Epithelial cell of esophagus (primary cell): ENCODE data around the gene KHDRBS2.
A peak's percentile ranks its signal among the peaks of the same experiment; 100 is the strongest.

Source experiments
- DNase-seq: peaks from one replicate; pipeline ENCODE4 v3.0.0; 2010; ENCODE audit warnings: low read depth
- H3K4me3 ChIP-seq: 2 replicates; pipeline ENCODE4 v1.5.1; 2011; ENCODE audit warnings: mild to moderate bottlenecking, low read length, control low read depth
- CTCF ChIP-seq: IDR thresholded peaks from 2 replicates; pipeline ENCODE4 v1.5.1; 2011; ENCODE audit warnings: low read depth, mild to moderate bottlenecking, low read length, control low read depth, inconsistent platforms; ENCODE audit not compliant: insufficient read depth; ENCODE audit errors: missing control alignments

KHDRBS2 gene

GRCh38 chr6:61857541-61857940 lies 428.5 kb downstream of the KHDRBS2 start:
- TF ChIP-seq CTCF: no peak
- H3K4me3 ChIP-seq: no peak overlapping the region
- DNase-seq: no peak

GRCh38 chr6:61841958-61842357 lies 444.1 kb downstream of the KHDRBS2 start:
- no peak for TF ChIP-seq CTCF
- no peak overlapping the region for H3K4me3 ChIP-seq
- DNase-seq: no peak

GRCh38 chr6:61835237-61835636 lies 450.8 kb downstream of the KHDRBS2 start:
- no peak for TF ChIP-seq CTCF
- no peak for DNase-seq
- H3K4me3 ChIP-seq: no peak overlapping the region

- no peak overlapping the region for H3K4me3 ChIP-seq
- DNase-seq: no peak
- TF ChIP-seq CTCF: no peak
Measured at GRCh38 chr6:61833176-61833755, 452.8 kb downstream of the KHDRBS2 start.

GRCh38 chr6:61817716-61818115 lies 468.3 kb downstream of the KHDRBS2 start:
- no peak for TF ChIP-seq CTCF
- DNase-seq: no peak
- H3K4me3 ChIP-seq: no peak overlapping the region

GRCh38 chr6:61810047-61810446 lies 476.0 kb downstream of the KHDRBS2 start:
- no peak for DNase-seq
- TF ChIP-seq CTCF: no peak
- H3K4me3 ChIP-seq: no peak overlapping the region

GRCh38 chr6:61809004-61809595 lies 476.9 kb downstream of the KHDRBS2 start:
- DNase-seq: peak; percentile 40
- no peak overlapping the region for H3K4me3 ChIP-seq
- TF ChIP-seq CTCF: peak; percentile 35
